GM12865 (cell line): ENCODE data around the gene BLM.

Experiments used
- DNase-seq: peaks from one replicate; pipeline ENCODE4 v3.0.0; 2010; ENCODE audit warnings: low read depth
- H3K4me3 ChIP-seq: 2 replicates; pipeline ENCODE4 v1.5.1; 2011; ENCODE audit warnings: mild to moderate bottlenecking, low read depth, low read length, control low read depth
- TF ChIP-seq, protein P1 (sequence below): IDR thresholded peaks from 2 replicates; pipeline ENCODE4 v1.5.1; 2011; ENCODE audit warnings: low read length, control low read depth, low read depth, inconsistent platforms; ENCODE audit not compliant: insufficient read depth; ENCODE audit errors: missing control alignments

Gene BLM

DNA sequence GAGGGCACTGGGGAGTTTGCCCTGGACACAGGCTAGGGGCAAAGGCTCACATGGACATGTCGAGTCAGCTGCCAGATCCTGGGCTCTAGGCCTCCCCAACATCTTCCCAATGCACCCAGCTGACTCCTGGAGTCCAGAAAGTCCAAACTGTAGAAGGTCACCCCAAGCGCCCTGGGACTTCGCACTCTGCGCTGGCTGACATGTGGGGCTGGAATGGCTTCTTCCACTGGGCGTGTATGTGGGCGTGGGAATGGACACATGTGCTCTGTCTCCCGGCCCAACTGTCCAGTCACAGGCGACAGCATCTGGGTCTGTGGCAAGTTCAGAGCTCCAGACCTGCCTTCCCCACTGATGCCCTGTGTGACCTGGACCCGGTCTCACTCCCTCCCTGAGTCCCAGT lies 138.0 kb downstream of the BLM start:
- no peak overlapping the region for H3K4me3 ChIP-seq
- DNase-seq, result no peak

DNA sequence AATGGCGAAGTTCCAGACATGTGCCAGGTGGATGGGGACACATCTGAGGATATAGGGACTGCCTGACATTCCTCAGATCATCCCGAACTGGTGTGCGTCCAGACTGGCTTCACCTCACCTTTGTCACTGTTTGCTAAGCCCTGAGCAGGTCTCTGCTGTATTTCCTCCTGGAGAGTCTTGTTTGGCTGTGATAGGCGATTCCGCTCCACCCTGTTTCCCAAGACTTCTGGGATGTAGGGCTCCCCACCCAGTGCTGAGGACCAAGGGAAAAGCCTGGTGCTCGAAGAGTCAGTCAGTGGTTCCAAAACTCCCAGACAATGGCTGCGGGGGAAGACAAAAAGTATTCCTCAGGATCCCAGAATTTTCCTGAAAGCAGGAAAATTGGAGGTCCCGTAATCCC lies 140.2 kb downstream of the BLM start:
- H3K4me3 ChIP-seq, result no peak overlapping the region
- no peak for DNase-seq
- TF ChIP-seq, protein P1, sequence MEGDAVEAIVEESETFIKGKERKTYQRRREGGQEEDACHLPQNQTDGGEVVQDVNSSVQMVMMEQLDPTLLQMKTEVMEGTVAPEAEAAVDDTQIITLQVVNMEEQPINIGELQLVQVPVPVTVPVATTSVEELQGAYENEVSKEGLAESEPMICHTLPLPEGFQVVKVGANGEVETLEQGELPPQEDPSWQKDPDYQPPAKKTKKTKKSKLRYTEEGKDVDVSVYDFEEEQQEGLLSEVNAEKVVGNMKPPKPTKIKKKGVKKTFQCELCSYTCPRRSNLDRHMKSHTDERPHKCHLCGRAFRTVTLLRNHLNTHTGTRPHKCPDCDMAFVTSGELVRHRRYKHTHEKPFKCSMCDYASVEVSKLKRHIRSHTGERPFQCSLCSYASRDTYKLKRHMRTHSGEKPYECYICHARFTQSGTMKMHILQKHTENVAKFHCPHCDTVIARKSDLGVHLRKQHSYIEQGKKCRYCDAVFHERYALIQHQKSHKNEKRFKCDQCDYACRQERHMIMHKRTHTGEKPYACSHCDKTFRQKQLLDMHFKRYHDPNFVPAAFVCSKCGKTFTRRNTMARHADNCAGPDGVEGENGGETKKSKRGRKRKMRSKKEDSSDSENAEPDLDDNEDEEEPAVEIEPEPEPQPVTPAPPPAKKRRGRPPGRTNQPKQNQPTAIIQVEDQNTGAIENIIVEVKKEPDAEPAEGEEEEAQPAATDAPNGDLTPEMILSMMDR, result no peak

More for the DNA sequence above, 138.0 kb downstream of the BLM start:
- TF ChIP-seq, protein P1, result no peak

DNA sequence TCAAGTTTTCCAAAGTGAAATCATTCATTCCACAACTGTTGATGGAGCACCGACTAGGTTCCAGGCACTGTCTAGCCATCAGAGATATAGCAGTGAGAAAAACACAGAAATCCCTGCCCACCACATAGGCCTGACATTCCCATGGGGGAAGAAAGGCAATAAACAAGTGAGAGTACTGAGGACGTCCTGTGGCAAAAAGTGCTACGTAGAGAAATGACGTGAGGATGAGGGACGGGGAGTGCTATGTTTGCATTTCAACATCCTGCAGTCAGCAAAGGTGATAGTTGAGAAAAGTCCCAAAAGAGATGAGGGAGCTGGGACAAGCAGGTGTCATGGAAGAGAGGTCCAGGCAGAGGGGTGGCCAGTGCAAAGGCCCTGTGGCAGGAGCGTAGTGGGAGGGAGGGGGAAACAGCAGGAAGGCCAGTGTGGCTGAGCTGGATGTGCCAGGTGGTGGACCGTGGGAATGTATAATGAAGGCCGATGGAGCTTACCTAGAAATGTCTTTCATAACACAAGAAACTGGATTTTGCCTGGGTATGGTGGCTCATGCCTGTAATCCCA lies 140.8 kb downstream of the BLM start:
- no peak for DNase-seq
- no peak overlapping the region for H3K4me3 ChIP-seq
- TF ChIP-seq, protein P1, result no peak

DNA sequence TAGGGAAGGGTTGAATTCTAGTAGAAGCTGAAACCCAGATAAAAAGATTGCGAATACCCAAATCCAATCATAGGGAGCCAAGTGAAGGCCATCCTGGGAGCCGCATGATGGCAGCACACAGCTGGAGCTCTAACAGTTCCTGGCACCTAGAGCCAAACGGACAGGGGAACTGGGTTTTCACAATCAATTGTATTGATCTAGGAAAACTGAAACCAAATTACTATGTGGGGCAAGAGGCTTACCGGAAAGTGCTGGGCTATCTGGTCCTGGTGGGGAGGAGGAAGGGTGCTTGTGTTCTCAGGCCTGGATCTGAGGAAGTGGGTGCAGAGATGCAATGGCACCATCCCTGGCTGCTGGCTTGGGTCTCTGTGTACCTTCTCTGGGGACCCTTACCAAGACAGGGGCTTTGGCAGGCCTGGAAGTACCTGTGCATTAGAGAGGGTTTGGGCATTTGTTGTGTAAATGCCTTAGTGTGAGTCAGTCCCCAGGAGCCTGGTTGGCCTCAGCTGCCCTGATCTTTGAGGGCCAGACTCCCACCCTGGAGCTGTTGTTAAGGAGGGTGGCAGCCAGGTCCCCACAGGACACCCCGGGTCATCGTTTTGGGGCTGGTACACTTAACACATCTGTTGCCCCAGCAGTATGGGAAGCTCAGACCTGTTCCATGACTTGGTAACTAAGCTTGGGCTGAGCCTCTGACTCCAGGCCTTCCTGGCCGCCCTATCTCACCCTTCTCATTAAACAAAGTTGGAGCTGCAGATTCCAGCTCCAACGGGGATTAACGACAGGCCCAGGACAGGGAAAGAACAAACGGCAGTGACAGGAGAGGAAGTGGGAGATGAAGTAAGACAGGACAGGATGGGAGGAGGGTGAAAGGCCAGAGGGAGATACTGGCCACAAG lies 142.3 kb downstream of the BLM start:
- DNase-seq, result no peak
- H3K4me3 ChIP-seq, result no peak overlapping the region
- TF ChIP-seq, protein P1, result no peak

DNA sequence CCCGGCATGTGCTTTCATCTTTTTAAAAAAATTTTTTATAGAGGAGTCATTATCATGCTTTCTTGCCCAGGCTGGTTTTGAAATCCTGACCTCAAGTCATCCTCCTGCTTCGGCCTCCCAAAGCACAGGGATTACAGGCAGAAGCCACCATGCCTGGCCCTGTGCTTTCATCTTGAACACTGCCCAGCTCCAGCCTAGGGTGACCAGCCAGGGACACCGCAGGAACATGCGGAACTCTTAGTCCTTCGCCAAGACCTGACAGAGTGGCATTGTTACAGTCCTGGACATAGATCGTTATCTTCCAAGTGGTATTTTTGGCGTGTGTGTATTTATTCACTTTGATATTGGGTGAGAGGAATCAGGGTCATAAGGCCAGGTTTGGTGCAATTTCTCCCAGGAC lies 143.3 kb downstream of the BLM start:
- DNase-seq, result no peak
- no peak overlapping the region for H3K4me3 ChIP-seq
- TF ChIP-seq, protein P1, result no peak

DNA sequence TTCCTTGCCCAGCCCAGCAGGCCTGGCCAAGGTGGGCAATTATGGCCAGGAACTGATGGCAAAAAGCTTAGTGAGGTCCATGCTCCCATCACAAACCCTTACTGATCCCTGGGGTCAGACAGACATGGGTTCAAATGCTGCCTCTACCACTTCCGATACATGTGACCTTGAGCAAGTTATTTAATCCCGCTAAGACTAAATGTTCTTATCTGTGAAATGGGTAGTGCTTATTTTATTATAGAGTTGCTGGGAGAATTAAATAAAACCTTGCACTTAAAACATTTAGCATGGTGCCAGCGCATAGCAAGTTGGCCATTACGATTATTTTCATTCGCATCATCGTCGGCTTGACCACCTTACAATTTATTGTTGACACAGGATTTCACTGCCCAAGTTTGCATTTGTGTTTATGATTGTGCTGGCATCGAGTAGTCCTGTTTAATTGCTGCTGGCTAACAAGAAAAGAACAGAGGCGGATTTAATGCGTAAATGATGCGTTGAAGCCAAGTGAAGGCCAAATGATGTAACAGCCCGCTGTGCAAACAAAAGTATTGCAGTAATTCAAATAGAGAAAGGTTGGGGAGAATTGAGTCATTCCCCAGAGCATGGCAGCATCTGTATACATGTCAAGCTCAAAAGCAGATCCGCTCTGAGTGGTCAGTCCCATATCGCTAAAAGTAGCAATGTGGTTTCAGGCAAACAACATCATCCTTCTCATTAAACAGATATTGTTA lies 144.0 kb downstream of the BLM start:
- H3K4me3 ChIP-seq, result no peak overlapping the region
- TF ChIP-seq, protein P1, result no peak
- DNase-seq, result no peak
